GM12875 (cell line): ENCODE results near the gene KCNJ10.

Experiments used
- H3K4me3 ChIP-seq: one replicate; pipeline ENCODE4 v1.5.1; 2011; ENCODE audit warnings: low read depth, low read length, control low read depth
- TF ChIP-seq, protein P1 (sequence below): IDR thresholded peaks from 2 replicates; pipeline ENCODE4 v1.5.1; 2011; ENCODE audit warnings: low read depth, mild to moderate bottlenecking, control low read depth, inconsistent platforms, low read length, moderate library complexity, borderline replicate concordance; ENCODE audit not compliant: insufficient read depth

The KCNJ10 gene

DNA sequence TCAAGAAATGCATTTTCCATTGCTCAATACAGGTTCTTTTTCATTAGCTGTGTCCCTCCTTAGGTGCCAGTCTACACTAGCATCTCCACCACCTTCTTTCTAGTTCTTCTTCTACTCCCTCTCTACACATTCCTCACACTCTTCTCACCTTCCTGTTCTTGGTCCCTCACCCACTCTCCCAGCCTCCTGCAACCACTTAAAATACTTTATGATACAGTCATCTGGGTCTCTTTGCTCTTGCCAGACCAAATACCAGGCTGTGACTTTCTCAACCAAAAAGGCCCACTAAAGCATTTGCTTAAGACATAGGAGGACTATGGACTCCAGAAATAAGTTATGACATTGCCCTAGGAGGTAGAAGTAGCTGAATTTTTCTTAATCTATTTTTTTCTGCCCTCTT, 73.3 kb downstream of the KCNJ10 start:
- no peak overlapping the region for H3K4me3 ChIP-seq
- TF ChIP-seq, protein P1, sequence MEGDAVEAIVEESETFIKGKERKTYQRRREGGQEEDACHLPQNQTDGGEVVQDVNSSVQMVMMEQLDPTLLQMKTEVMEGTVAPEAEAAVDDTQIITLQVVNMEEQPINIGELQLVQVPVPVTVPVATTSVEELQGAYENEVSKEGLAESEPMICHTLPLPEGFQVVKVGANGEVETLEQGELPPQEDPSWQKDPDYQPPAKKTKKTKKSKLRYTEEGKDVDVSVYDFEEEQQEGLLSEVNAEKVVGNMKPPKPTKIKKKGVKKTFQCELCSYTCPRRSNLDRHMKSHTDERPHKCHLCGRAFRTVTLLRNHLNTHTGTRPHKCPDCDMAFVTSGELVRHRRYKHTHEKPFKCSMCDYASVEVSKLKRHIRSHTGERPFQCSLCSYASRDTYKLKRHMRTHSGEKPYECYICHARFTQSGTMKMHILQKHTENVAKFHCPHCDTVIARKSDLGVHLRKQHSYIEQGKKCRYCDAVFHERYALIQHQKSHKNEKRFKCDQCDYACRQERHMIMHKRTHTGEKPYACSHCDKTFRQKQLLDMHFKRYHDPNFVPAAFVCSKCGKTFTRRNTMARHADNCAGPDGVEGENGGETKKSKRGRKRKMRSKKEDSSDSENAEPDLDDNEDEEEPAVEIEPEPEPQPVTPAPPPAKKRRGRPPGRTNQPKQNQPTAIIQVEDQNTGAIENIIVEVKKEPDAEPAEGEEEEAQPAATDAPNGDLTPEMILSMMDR, result no peak

DNA sequence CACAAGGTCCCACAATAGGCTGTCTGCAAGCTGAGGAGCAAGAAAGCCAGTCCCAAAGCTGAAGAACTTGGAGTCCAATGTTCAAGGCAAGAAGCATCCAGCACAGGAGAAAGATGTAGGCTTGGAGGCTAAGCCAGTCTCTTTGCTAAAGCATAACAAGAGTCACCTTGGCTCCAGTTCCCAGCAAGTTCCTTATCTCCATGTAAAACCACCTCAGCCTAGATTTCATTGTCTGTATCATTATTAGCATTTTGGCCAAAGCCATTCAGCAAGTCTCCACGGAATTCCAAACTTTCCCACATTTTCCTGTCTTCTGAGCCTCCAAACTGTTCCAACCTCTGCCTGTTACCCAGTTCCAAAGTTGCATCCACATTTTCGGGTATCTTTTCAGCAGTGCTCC, 75.1 kb downstream of the KCNJ10 start:
- H3K4me3 ChIP-seq, result no peak overlapping the region
- TF ChIP-seq, protein P1, result no peak

DNA sequence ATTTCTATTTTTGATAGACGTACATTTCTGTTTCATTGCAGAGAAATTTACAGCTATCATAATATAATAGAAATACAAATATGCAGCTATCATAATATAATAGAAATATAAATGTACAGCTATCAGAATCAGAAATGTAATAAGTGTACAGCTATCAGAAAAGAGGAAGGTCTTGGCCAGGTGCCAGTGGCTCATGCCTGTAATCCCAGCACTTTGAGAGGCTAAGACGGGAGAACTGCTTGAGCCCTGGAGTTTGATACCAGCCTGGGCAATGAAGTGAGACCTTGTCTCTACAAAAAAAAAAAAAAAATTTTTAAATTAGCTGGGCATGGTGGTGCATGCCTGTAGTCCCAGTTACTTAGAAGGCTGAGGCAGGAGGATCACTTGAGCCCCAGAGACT, 76.0 kb downstream of the KCNJ10 start:
- H3K4me3 ChIP-seq, result no peak overlapping the region
- TF ChIP-seq, protein P1, result no peak

DNA sequence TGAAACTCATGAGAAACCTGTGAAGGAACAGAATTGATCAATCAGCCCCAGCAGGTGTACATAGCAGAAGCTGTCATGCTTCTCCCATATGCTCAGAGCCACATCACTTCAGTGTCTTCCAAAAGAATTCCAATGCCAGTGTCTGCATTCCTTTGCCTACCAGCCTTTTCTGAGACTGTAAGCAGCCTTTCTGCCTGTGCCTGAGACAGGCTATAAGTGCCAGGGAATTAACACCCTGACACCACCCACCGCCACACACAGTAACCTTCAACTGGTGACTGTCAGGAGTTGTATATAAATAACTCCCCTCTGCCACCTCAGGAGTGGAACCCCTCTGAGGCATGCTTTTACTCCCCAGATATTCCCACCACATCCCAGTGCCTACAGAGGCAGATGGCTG, 77.8 kb downstream of the KCNJ10 start:
- TF ChIP-seq, protein P1, result no peak
- H3K4me3 ChIP-seq, result no peak overlapping the region

DNA sequence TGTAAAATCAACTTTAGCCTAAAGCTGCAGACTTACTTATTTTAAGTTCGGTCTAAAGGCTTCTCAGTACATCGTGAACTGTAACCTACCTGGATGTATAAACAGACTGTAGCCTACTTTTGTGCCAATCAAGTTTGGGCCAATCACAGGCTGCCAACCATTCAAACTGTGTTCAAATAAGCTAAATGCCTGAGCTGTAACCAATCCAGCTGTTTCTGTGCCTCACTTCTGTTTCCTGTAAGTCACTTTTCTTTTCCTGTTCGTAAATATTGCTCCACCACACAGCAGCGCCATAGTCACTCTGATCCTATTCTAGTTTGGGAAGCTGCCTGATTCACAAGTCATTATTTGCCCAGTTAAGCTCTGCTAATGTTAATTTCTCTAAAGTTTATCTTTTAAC, 78.4 kb downstream of the KCNJ10 start:
- no peak overlapping the region for H3K4me3 ChIP-seq
- TF ChIP-seq, protein P1, result no peak

DNA sequence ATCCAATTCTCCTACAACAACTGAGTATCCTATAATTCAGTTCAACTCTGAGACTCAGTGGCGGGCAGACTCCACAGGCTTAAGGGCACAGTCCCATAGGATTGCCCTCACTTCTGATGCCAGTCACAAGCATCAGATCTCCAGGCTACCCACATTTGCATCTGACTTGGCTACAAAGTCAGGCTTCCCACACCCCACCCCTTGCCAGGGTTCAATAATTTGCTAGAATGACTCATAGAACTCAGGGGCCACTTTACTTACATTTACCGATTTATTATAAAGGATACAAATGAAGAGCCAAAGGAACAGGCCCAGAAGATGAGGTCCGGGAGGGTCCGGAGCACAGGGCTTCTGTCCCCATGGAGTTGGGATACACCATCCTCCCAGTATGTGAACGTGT, 80.0 kb downstream of the KCNJ10 start:
- no peak overlapping the region for H3K4me3 ChIP-seq
- TF ChIP-seq, protein P1, result no peak

DNA sequence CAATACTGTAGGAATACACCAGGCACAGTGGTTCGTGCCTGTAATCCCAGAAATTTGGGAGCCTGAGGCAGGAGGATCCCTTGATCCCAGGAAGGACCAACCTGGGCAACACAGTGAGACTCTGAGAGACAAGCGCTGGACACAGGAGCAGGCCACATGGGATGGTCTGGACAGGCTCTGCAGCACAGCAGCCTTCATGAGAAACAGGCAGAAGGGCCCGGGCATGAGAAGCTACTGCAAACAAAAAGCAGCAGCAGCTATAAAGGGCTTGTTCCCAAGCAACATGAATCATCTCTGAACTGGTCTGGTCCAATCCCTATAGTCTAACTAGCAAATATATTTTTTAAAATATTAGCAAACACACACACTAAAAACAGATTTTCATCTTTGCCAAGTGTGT, 80.4 kb downstream of the KCNJ10 start:
- no peak overlapping the region for H3K4me3 ChIP-seq
- TF ChIP-seq, protein P1, result no peak
